Ishikawa (cell line): Measurements from ENCODE around the gene GAPVD1.

Source experiments
- EGR1 ChIP-seq: IDR thresholded peaks from 2 replicates; pipeline ENCODE4 v1.6.1; 2012
- EP300 ChIP-seq: IDR thresholded peaks from 2 replicates; pipeline ENCODE4 v1.6.1; 2012; ENCODE audit warnings: borderline replicate concordance
- FOXM1 ChIP-seq: IDR thresholded peaks from 2 replicates; pipeline ENCODE4 v1.6.1; 2012; ENCODE audit warnings: low read depth, borderline replicate concordance
- RAD21 ChIP-seq: IDR thresholded peaks from 2 replicates; pipeline ENCODE4 v1.6.1; 2012; ENCODE audit warnings: low read depth
- TAF1 ChIP-seq: IDR thresholded peaks from 2 replicates; pipeline ENCODE4 v1.6.1; 2012; ENCODE audit warnings: low read depth, mild to moderate bottlenecking
- TCF12 ChIP-seq: IDR thresholded peaks from 2 replicates; pipeline ENCODE4 v1.6.1; 2012; ENCODE audit warnings: low read depth
- YY1 ChIP-seq: IDR thresholded peaks from 2 replicates; pipeline ENCODE4 v1.6.1; 2012; ENCODE audit warnings: low read depth
- ZBTB7A ChIP-seq: IDR thresholded peaks from 2 replicates; pipeline ENCODE4 v1.6.1; 2012; ENCODE audit warnings: low read depth
- TF ChIP-seq, protein P1 (sequence below): IDR thresholded peaks from 2 replicates; pipeline ENCODE4 v1.6.1; 2012; ENCODE audit warnings: low read depth, mild to moderate bottlenecking
- TF ChIP-seq, protein P2 (sequence below): IDR thresholded peaks from 2 replicates; pipeline ENCODE4 v1.6.1; 2012
- TF ChIP-seq, protein P3 (sequence below): IDR thresholded peaks from 2 replicates; pipeline ENCODE4 v1.6.1; 2012

DNA sequence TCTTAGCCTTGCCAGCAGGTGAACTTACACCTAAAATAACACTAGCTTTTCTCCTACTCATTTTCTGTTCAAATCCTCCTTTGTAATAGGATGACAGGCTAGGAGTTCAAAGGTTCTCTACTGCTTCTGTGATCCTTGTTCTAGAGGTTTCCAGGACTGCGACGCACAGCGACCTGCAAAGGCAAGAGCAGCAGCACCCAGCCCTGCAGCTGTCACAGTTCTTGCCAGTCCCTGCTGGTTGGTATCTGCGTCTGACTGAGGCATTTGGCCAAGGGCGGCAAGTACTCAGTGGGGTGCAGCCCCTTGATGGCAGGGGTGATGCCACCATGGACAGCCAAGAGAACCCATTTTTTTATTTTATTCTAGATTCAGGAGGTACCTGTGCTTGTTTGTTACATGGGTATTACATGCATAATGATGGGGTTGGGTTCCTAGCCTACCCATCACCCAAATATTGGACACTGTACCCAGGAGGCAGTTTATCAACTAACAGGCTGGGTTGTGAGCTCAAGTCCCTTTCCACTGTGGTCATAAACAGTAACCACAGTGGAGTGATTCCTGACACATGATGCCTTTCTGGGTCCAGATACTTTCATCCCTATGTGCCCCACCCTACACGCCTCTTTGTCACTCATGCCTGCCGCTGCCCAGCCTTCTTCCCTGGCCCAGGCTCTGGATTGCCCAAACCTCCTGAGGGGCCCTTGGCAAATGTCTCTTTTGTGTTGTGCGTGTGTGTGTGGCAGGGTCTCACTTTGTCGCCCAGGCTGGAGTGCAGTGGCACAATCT lies 111.0 kb downstream of the GAPVD1 start:
- TF ChIP-seq, protein P1, sequence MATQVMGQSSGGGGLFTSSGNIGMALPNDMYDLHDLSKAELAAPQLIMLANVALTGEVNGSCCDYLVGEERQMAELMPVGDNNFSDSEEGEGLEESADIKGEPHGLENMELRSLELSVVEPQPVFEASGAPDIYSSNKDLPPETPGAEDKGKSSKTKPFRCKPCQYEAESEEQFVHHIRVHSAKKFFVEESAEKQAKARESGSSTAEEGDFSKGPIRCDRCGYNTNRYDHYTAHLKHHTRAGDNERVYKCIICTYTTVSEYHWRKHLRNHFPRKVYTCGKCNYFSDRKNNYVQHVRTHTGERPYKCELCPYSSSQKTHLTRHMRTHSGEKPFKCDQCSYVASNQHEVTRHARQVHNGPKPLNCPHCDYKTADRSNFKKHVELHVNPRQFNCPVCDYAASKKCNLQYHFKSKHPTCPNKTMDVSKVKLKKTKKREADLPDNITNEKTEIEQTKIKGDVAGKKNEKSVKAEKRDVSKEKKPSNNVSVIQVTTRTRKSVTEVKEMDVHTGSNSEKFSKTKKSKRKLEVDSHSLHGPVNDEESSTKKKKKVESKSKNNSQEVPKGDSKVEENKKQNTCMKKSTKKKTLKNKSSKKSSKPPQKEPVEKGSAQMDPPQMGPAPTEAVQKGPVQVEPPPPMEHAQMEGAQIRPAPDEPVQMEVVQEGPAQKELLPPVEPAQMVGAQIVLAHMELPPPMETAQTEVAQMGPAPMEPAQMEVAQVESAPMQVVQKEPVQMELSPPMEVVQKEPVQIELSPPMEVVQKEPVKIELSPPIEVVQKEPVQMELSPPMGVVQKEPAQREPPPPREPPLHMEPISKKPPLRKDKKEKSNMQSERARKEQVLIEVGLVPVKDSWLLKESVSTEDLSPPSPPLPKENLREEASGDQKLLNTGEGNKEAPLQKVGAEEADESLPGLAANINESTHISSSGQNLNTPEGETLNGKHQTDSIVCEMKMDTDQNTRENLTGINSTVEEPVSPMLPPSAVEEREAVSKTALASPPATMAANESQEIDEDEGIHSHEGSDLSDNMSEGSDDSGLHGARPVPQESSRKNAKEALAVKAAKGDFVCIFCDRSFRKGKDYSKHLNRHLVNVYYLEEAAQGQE: no peak
- TF ChIP-seq, protein P2, sequence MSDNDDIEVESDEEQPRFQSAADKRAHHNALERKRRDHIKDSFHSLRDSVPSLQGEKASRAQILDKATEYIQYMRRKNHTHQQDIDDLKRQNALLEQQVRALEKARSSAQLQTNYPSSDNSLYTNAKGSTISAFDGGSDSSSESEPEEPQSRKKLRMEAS: no peak
- no peak for TF ChIP-seq EP300
- no peak for TF ChIP-seq TAF1
- TF ChIP-seq, protein P3, sequence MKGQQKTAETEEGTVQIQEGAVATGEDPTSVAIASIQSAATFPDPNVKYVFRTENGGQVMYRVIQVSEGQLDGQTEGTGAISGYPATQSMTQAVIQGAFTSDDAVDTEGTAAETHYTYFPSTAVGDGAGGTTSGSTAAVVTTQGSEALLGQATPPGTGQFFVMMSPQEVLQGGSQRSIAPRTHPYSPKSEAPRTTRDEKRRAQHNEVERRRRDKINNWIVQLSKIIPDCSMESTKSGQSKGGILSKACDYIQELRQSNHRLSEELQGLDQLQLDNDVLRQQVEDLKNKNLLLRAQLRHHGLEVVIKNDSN: no peak
- no peak for TF ChIP-seq ZBTB7A
- TF ChIP-seq FOXM1: no peak
- no peak for TF ChIP-seq EGR1
- no peak for TF ChIP-seq TCF12
- TF ChIP-seq RAD21: no peak
- TF ChIP-seq YY1: no peak
